Jurkat, Clone E6-1 (cell line): ENCODE results near the gene MNX1.

Experiments used
- DNase-seq: peaks from one replicate; pipeline ENCODE4 v3.0.0-alpha.2; 2011; ENCODE audit warnings: low read depth, low spot score
- H3K4me3 ChIP-seq: 2 replicates; pipeline ENCODE4 v1.5.1; 2011; ENCODE audit warnings: mild to moderate bottlenecking, low read length, control low read depth, moderate library complexity

The MNX1 gene

DNA sequence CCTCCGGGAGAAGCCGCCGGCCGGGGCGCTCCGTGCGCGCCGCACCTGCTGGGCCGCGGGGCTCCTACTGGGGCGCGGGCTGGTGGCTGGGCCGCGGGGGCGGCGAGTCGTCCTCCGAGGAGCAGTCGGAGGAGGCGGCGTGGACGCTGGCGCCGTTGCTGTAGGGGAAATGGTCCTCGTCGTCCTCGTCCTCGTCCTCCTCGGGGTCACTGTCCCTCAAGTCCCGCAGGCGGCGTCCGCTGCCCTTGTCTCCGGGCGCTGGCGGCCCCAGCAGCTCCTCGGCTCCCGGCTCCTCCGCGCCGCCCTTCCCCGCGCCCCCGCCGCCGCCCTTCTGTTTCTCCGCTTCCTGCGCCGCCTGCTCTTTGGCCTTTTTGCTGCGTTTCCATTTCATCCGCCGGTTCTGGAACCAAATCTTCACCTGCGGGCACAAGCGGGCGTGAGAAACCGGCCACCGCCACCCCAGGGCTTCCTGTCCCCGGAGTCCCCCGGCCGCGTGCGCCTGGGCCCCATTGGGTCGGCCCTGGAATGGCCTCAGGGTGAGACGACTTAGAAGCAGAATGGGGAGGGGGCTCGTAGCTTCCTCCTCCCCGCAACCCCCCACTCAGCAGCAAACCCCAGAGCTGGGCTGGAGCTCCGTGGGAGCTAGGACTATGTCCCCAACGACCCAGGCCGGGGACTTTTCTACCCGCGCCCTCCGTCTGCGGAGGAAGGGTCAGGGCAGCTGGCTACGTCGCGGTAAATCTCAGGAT lies 4.8 kb downstream of the MNX1 start:
- DNase-seq = no peak
- no peak overlapping the region for H3K4me3 ChIP-seq

DNA sequence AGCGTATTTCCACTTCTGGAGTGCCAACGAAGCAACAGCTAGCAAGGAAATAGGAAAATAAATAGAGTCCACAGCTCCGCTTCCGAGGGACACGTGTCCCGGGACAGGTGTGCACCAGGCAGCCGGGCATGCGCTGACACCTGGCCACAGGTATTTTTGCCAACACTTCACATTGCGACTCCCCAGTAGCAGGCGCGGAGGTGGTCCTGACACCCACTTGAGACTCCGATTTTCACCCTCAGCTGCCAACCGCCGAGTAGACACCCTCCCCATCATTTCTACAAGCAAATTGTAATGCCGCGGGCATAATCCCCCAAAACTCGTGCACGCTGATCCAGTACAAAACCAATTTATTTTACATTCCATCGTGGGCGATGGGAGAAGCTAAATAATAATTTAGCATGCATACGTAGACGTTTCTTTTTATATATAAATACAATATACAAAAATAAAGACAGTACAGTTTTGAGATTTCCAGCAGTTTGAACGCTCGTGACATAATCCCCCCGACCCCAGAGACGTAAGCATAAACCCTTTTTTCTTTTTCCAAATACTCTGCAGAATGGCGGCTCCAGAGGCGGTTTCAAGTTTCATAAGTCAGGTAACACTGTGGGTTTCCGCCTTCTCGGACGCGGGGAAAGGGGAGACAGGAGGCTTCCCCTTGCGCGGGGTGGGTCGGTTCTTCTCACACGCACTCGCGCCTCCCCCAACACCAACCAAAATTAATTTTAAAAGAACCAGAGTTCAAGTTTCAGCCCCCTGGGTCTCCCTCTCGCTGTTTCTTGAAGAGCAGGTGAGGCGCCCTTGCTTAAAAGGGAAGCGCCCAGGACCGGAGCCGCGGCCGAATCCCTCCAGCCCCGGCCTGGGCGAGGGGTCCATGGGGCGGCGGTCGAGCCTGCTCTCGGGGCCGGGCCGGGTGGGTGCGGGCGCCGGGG lies 5.7 kb downstream of the MNX1 start:
- no peak overlapping the region for H3K4me3 ChIP-seq
- no peak for DNase-seq

GRCh38 chr7:157003756-157004520 lies 6.5 kb downstream of the MNX1 start:
- no peak overlapping the region for H3K4me3 ChIP-seq
- no peak for DNase-seq

DNA sequence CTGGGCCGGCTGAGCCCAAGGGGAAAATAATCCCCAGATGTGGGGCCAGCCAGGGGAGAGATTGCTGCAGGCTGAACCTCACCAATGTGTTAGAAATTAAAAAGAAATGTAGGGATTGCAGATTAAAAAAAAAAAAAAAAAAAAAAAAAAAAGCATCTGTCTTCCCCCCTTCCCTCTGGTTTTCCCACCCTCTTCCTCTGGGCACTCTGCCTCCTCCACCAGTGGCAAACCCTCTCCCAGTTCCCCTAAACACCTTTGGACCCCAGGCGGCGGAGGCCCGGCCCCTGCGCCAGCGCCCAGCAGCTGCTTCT lies 7.1 kb downstream of the MNX1 start:
- no peak for DNase-seq
- no peak overlapping the region for H3K4me3 ChIP-seq

- no peak for DNase-seq
- H3K4me3 ChIP-seq = no peak overlapping the region
Observed at GRCh38 chr7:157002819-157003421, 7.5 kb downstream of the MNX1 start.

DNA sequence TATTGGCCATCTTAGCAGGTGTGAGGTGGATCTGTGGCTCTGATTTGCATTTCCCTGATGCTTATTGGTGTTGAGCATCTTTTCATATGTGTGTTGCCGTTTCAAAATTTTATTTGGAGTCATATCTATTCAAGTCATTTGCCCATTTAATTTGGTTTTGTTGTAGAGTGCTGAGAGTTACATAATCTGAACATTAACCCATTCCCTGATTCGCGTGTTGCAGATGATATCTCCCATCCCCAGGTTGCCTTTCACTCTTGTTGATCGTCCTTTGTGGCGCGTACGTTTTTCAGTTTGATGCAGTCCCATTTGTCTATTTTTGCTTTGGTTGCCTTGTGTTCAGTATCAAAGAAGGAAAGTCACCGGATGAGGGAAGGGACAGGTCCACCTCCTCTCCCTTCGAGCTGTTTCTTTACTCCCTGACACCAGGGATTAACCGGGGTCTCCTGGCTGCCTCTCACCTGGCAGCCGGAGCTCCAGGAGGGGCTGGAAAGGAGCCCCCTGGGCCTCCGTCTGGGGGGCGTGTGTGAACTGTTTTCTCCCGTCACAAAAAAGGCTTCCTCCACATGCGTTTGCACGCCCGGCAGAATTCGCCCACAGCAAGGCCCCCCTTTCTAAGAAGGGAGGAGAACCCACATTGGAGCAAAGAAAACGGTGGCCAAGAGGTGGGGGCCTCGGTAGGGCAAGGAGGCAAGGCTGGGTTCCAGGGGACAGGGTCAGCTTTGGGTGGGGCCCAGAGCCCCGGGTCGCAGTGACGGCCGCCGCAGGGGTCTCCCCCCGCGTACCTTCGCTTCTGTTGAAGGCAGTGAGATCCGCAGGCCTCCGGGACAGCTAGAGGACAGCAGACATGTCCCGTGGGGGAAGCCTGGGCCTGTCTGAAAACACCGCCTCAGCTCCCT lies 8.3 kb downstream of the MNX1 start:
- no peak overlapping the region for H3K4me3 ChIP-seq
- DNase-seq = no peak

- H3K4me3 ChIP-seq = no peak overlapping the region
- no peak for DNase-seq
Observed at GRCh38 chr7:157000741-157001653, 9.5 kb downstream of the MNX1 start.

- DNase-seq = no peak
- H3K4me3 ChIP-seq = peak overlapping the region; percentile 11; the same call in 1 of the 2 replicates
Observed at GRCh38 chr7:156999958-157000726, 10.3 kb downstream of the MNX1 start.

GRCh38 chr7:156998988-156999957 lies 11.2 kb downstream of the MNX1 start:
- DNase-seq = no peak
- H3K4me3 ChIP-seq = no peak overlapping the region

DNA sequence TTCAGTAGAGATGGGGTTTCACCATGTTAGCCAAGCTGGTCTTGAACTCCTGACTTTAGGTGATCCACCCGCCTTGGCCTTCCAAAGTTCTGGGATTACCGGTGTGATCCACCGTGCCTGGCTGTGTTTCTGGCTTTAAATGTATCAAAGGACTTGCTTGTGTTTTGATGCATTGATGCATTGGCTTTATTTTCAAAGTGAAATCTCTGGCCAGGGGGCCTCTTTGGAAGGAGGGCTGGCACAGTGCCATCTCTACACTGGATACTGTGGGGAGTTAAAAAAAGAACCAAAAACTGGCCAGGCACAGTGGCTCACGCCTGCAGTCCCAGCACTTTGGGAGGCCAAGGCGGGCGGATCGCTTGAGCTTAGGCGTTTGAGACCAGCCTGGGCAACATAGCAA lies 16.0 kb downstream of the MNX1 start:
- DNase-seq = no peak
- H3K4me3 ChIP-seq = no peak overlapping the region

GRCh38 chr7:156993925-156994235 lies 16.6 kb downstream of the MNX1 start:
- no peak for DNase-seq
- H3K4me3 ChIP-seq = no peak overlapping the region

DNA sequence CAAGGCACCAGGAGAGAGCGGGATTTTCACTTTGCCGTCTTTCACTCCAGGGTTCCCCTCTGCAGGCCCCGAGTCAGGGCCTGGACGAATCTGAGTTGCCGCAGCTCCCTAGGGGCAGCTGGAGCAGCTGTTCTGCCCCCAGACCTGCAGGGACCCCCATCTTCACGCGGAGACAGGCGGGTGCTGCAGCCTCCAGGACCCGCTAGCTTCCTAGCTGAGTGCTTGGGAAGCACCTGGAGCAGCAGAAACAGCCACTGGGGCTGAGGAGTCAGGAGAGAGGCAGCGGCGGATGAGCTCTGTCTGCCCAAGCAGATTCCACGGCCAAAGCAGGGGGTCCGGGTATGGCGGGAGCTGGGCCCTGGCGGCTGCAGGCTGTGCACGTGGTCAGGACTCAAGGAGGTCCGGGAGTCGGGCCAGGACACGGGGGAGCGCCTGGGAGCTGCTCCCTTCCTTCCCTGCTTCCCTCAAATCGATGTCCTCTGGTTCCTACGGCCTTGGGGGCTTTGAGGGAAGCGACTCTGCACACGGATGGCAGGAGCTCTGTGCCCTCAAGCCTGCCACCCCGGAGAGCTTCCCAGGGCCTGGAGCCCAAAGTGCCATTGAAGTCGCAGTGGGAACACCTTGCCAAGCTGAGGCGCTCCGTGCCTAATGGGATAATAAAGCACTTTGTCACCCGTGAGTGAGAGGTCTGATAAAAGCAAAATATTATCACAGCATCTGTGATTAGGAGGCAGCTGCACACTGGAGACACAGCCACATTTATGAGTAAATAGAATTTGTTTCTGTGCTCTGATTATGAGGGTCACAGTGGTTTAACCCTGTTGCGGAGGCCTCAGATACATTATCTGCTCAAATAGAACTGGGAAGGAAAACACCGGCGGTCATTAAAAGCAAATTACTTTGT lies 17.2 kb downstream of the MNX1 start:
- no peak for DNase-seq
- H3K4me3 ChIP-seq = no peak overlapping the region

DNA sequence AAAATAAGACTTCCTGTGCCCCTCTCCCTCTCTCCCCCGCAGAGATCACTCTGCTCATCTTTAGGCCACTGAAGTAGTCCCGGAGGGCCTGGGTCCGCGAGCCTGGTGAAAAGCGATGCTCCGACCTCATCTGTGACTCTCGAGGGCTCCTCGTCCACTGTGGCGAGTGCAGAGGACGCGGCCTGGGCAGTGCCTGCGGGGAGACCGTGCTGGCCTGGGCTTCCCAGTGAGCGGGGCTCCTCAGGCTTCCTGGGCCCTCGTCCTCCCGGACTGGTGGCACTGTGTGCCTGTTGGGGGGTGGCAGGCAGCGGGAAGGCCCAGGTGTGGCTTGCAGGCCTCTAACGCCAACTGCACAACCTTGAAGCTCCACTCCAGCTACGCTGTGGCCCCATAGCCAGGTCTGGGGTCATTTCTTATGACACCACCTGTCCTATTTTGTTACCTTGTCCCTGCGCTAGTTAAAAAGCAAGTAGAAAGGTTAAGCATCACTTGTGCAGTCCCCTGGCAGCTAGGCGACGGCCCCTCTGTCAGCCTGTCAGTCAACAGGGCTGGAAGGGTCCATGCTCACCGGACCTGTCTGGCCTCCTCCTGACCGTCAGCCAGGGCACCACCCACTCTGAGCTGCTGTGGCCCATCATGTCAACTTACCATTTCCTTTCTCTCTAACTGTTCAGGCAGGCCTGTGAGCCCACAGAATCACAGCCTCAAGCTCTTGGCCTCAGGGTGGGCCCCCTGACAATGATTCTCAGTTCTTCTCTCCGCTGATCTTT lies 20.5 kb downstream of the MNX1 start:
- H3K4me3 ChIP-seq = no peak overlapping the region
- DNase-seq = no peak
